Retinal pigment epithelial cell (primary cell): ENCODE results near the gene ASXL1.

ENCODE experiments used
- DNase-seq: peaks from one replicate; pipeline ENCODE4 v3.0.0-alpha.2; 2010; ENCODE audit warnings: low read depth
- H3K4me3 ChIP-seq: 2 replicates; pipeline ENCODE4 v1.5.1; 2011; ENCODE audit warnings: mild to moderate bottlenecking, low read length, control low read depth, moderate library complexity
- CTCF ChIP-seq: conservative IDR thresholded peaks from 2 replicates; pipeline ENCODE4 v1.5.1; 2011; ENCODE audit warnings: low read depth, low read length, control low read depth, inconsistent platforms

Gene ASXL1

GRCh38 chr20:32357869-32358631, at the start of gene ASXL1:
TSS of gene ASXL1 (plus strand) at chr20:32358331. CDS start at chr20:32358776, 445 bp downstream.
- H3K4me3 ChIP-seq, result peak within 1 kb of the TSS; percentile 95
- peak; percentile 90 for DNase-seq
- no peak for TF ChIP-seq CTCF

GRCh38 chr20:32312718-32313424, 45.3 kb upstream of the ASXL1 start:
- TF ChIP-seq CTCF, result no peak
- no peak for DNase-seq
- H3K4me3 ChIP-seq, result no peak overlapping the region

- no peak for TF ChIP-seq CTCF
- no peak for DNase-seq
- no peak overlapping the region for H3K4me3 ChIP-seq
Measured at GRCh38 chr20:32314768-32315167, 43.4 kb upstream of the ASXL1 start.

- no peak for TF ChIP-seq CTCF
Measured at GRCh38 chr20:32315399-32315798, 42.7 kb upstream of the ASXL1 start.

GRCh38 chr20:32315891-32316290, 42.2 kb upstream of the ASXL1 start:
- no peak for DNase-seq
- H3K4me3 ChIP-seq, result no peak overlapping the region
- no peak for TF ChIP-seq CTCF

More at GRCh38 chr20:32315399-32315798, 42.7 kb upstream of the ASXL1 start:
- DNase-seq, result no peak
- H3K4me3 ChIP-seq, result no peak overlapping the region

- DNase-seq, result no peak
- H3K4me3 ChIP-seq, result no peak overlapping the region
- TF ChIP-seq CTCF, result no peak
Measured at GRCh38 chr20:32316667-32317066, 41.5 kb upstream of the ASXL1 start.
